H1 (cell line): ENCODE data around the gene TRDMT1. TPM values are rescaled to one million over a fixed set of nuclear protein-coding genes. Genes with fewer than 3 reads are reported as not detected.

ENCODE experiments used
- CTCF ChIA-PET: fragments of 300-600 bp; sonication (Branson Sonifier 250); formaldehyde crosslinking; loops from one replicate; lab custom pipeline; 2021; ENCODE audit not compliant: partially characterized antibody; lab: Charles Lee
- POLR2A ChIA-PET: fragments of 300-600 bp; sonication (Branson Sonifier 250); formaldehyde crosslinking; loops from one replicate; lab custom pipeline; 2021; ENCODE audit warnings: inconsistent platforms; ENCODE audit not compliant: partially characterized antibody; lab: Charles Lee
- DNase-seq, 2 experiments: peaks; one replicate each; pipeline versions ENCODE4 v3.0.0 to v3.0.0-alpha.2; 2010 to 2022; ENCODE audit warnings: low spot score in 2 of 2, low read depth in 1 of 2, mixed read lengths in 1 of 2
- FAIRE-seq: peaks from 2 replicates; lab custom pipeline; 2011; peaks lifted over from hg19 to GRCh38; lab: Jason Lieb, UNC
- H2AFZ ChIP-seq: 2 replicates; pipeline ENCODE4 v1.8.1; 2012; ENCODE audit warnings: low read length, inconsistent platforms
- H2AK5ac ChIP-seq: 2 replicates; pipeline ENCODE4 v1.6.1; 2013; ENCODE audit warnings: low read depth, low read length
- H2BK120ac ChIP-seq: replicated peaks from 2 replicates; pipeline ENCODE3; 2013; ENCODE audit warnings: low read depth, low read length, inconsistent platforms
- H2BK12ac ChIP-seq: 2 replicates; pipeline ENCODE4 v1.6.1; 2013; ENCODE audit warnings: low read depth, low read length
- H2BK15ac ChIP-seq: 2 replicates; pipeline ENCODE4 v1.6.1; 2013; ENCODE audit warnings: low read length
- H2BK20ac ChIP-seq: 2 replicates; pipeline ENCODE4 v1.6.1; 2013; ENCODE audit warnings: low read length
- H2BK5ac ChIP-seq: 2 replicates; pipeline ENCODE4 v1.6.1; 2013; ENCODE audit warnings: low read depth, low read length
- H3K14ac ChIP-seq: 2 replicates; pipeline ENCODE4 v1.6.1; 2013; ENCODE audit warnings: inconsistent platforms; ENCODE audit not compliant: insufficient read length
- H3K18ac ChIP-seq: 2 replicates; pipeline ENCODE4 v1.6.1; 2013; ENCODE audit warnings: low read length; ENCODE audit errors: extremely low read depth
- H3K23ac ChIP-seq: 2 replicates; pipeline ENCODE4 v1.6.1; 2013; ENCODE audit warnings: inconsistent platforms; ENCODE audit not compliant: insufficient read length
- H3K23me2 ChIP-seq: 2 replicates; pipeline ENCODE4 v1.6.1; 2013; ENCODE audit warnings: low read depth, low read length
- H3K27ac ChIP-seq: 2 replicates; pipeline ENCODE4 v1.6.1; 2011; ENCODE audit warnings: low read depth, low read length, inconsistent platforms
- H3K27me3 ChIP-seq, 4 experiments: replicated peaks in 1 of 4; 1 replicate in 1 of 4; 2 replicates in 3 of 4; pipeline versions ENCODE4 v1.6.1 to v1.8.1; 2011 to 2013; ENCODE audit warnings: low read length in 3 of 4, mild to moderate bottlenecking in 3 of 4, inconsistent platforms in 2 of 4, mixed read lengths in 2 of 4, moderate library complexity in 1 of 4; ENCODE audit not compliant: control insufficient read depth in 3 of 4, insufficient read depth in 3 of 4; ENCODE audit errors: extremely low read depth in 1 of 4
- H3K36me3 ChIP-seq, 4 experiments: 2 replicates each; pipeline versions ENCODE4 v1.6.1 to v1.8.1; 2011 to 2013; ENCODE audit warnings: mild to moderate bottlenecking in 4 of 4, low read length in 3 of 4, moderate library complexity in 2 of 4, control low read depth in 1 of 4, inconsistent platforms in 1 of 4; ENCODE audit not compliant: insufficient read depth in 4 of 4, control insufficient read depth in 2 of 4
- H3K4ac ChIP-seq: replicated peaks from 2 replicates; pipeline ENCODE3; 2013; ENCODE audit warnings: low read length, low read depth, mixed read lengths, inconsistent platforms; ENCODE audit not compliant: insufficient read length
- H3K4me1 ChIP-seq, 4 experiments: replicated peaks in 1 of 4; 1 replicate in 1 of 4; 2 replicates in 3 of 4; pipeline versions ENCODE4 v1.6.1 to v1.8.1; 2011 to 2013; ENCODE audit warnings: low read length in 3 of 4, inconsistent platforms in 2 of 4, mixed read lengths in 1 of 4; ENCODE audit not compliant: insufficient read depth in 4 of 4, control insufficient read depth in 3 of 4
- H3K4me2 ChIP-seq, 2 experiments: 2 replicates each; pipeline versions ENCODE4 v1.6.1 to v1.8.1; 2011 to 2013; ENCODE audit warnings: low read depth in 2 of 2, low read length in 2 of 2, control low read depth in 1 of 2, inconsistent platforms in 1 of 2, mild to moderate bottlenecking in 1 of 2; ENCODE audit not compliant: insufficient read depth in 1 of 2
- H3K4me3 ChIP-seq, 4 experiments: fragments of 200-600, 300-600 bp in 1 of 4; sonication (generic), shearing (Covaris generic), sonication (Bioruptor Twin) in 1 of 4; 2 replicates each; pipeline versions ENCODE4 v1.5.1 to v1.8.1; 2011 to 2016; ENCODE audit warnings: low read length in 4 of 4, low read depth in 3 of 4, control low read depth in 2 of 4, inconsistent platforms in 2 of 4, mild to moderate bottlenecking in 2 of 4, mixed read lengths in 1 of 4, moderate library complexity in 1 of 4; ENCODE audit not compliant: insufficient read depth in 2 of 4; ENCODE audit errors: extremely low read depth in 1 of 4
- H3K56ac ChIP-seq: replicated peaks from 2 replicates; pipeline ENCODE3; 2013; ENCODE audit warnings: low read depth, mild to moderate bottlenecking, mixed read lengths, low read length, inconsistent platforms; ENCODE audit not compliant: insufficient read length
- H3K79me1 ChIP-seq: 2 replicates; pipeline ENCODE4 v1.6.1; 2013; ENCODE audit warnings: low read depth, low read length, control low read depth
- H3K79me2 ChIP-seq, 2 experiments: 2 replicates each; pipeline versions ENCODE4 v1.6.1 to v1.8.1; 2012 to 2013; ENCODE audit warnings: low read length in 2 of 2, mild to moderate bottlenecking in 2 of 2, inconsistent platforms in 1 of 2; ENCODE audit not compliant: insufficient read depth in 2 of 2, control insufficient read depth in 1 of 2
- H3K9ac ChIP-seq, 4 experiments: replicated peaks in 1 of 4; 1 replicate in 1 of 4; 2 replicates in 3 of 4; pipeline versions ENCODE4 v1.6.1 to v1.8.1; 2011 to 2013; ENCODE audit warnings: low read depth in 3 of 4, low read length in 3 of 4, control low read depth in 2 of 4, mild to moderate bottlenecking in 2 of 4, moderate library complexity in 2 of 4, inconsistent platforms in 1 of 4; ENCODE audit errors: extremely low read depth in 1 of 4
- H3K9me3 ChIP-seq, 2 experiments: 2 replicates each; pipeline versions ENCODE4 v1.6.1 to v1.8.1; 2012 to 2013; ENCODE audit warnings: mild to moderate bottlenecking in 2 of 2, moderate library complexity in 2 of 2, control low read depth in 1 of 2, inconsistent platforms in 1 of 2, low read depth in 1 of 2, low read length in 1 of 2, mixed read lengths in 1 of 2; ENCODE audit not compliant: insufficient read depth in 2 of 2
- H4K20me1 ChIP-seq, 2 experiments: replicated peaks in 1 of 2; 2 replicates each; pipeline versions ENCODE3 to v1.8.1; 2011 to 2013; ENCODE audit warnings: inconsistent platforms in 2 of 2, low read length in 2 of 2, mild to moderate bottlenecking in 1 of 2; ENCODE audit not compliant: insufficient read depth in 2 of 2, control insufficient read depth in 1 of 2
- H4K5ac ChIP-seq: 2 replicates; pipeline ENCODE4 v1.6.1; 2013; ENCODE audit warnings: low read length, low read depth, mixed read lengths, inconsistent platforms; ENCODE audit not compliant: insufficient read length
- H4K8ac ChIP-seq: 2 replicates; pipeline ENCODE4 v1.8.0; 2013; ENCODE audit warnings: mild to moderate bottlenecking, moderate library complexity, low read length, inconsistent platforms; ENCODE audit not compliant: insufficient read depth; ENCODE audit errors: extremely low read depth
- H4K91ac ChIP-seq: replicated peaks from 2 replicates; pipeline ENCODE3; 2013; ENCODE audit warnings: low read length, mixed read lengths, inconsistent platforms; ENCODE audit not compliant: insufficient read length
- ASH2L ChIP-seq: fragments of 200-600, 300-600 bp; sonication (generic); IDR thresholded peaks from one replicate; pipeline ENCODE4 v1.7.1; 2017; ENCODE audit warnings: low read length
- ATF2 ChIP-seq: IDR thresholded peaks from 2 replicates; pipeline ENCODE4 v1.6.1; 2012; ENCODE audit warnings: low read length, inconsistent platforms
- BACH1 ChIP-seq: IDR thresholded peaks from 2 replicates; pipeline ENCODE4 v1.6.1; 2012; ENCODE audit warnings: low read length, improper control_type of control experiment
- BCL11A ChIP-seq, 2 experiments: IDR thresholded peaks; one replicate each; pipeline ENCODE4 v1.6.1; 2011; ENCODE audit warnings: low read depth in 2 of 2, low read length in 2 of 2, mild to moderate bottlenecking in 2 of 2
- BRCA1 ChIP-seq: IDR thresholded peaks from 2 replicates; pipeline ENCODE4 v1.6.1; 2012; ENCODE audit warnings: low read depth, low read length, improper control_type of control experiment
- CEBPB ChIP-seq: IDR thresholded peaks from 2 replicates; pipeline ENCODE4 v1.6.1; 2012; ENCODE audit warnings: low read depth, low read length
- EP300 ChIP-seq, 2 experiments: IDR thresholded peaks; 1 replicate in 1 of 2; 2 replicates in 1 of 2; pipeline ENCODE4 v1.6.1; 2011 to 2012; ENCODE audit warnings: low read depth in 2 of 2, low read length in 2 of 2, mild to moderate bottlenecking in 2 of 2, borderline replicate concordance in 1 of 2, inconsistent platforms in 1 of 2, moderate library complexity in 1 of 2
- HDAC6 ChIP-seq: IDR thresholded peaks from one replicate; pipeline ENCODE4 v1.7.1; 2012; ENCODE audit warnings: low read depth, mild to moderate bottlenecking, inconsistent platforms, low read length, moderate library complexity
- NANOG ChIP-seq: IDR thresholded peaks from 2 replicates; pipeline ENCODE4 v1.6.1; 2011; ENCODE audit warnings: low read length, low read depth, mild to moderate bottlenecking, inconsistent platforms; ENCODE audit not compliant: insufficient read depth, poor library complexity, severe bottlenecking
- POU5F1 ChIP-seq: IDR thresholded peaks from 2 replicates; pipeline ENCODE4 v1.6.1; 2011; ENCODE audit warnings: low read depth, mild to moderate bottlenecking, low read length, moderate library complexity
- RFX5 ChIP-seq: IDR thresholded peaks from 2 replicates; pipeline ENCODE4 v1.6.1; 2011; ENCODE audit warnings: low read depth, low read length, improper control_type of control experiment, borderline replicate concordance
- SRF ChIP-seq: IDR thresholded peaks from 2 replicates; pipeline ENCODE4 v1.6.1; 2011; ENCODE audit warnings: mild to moderate bottlenecking, low read depth, low read length, moderate library complexity
- TCF12 ChIP-seq: IDR thresholded peaks from 2 replicates; pipeline ENCODE4 v1.6.1; 2011; ENCODE audit warnings: low read depth, mild to moderate bottlenecking, low read length
- ZNF274 ChIP-seq: IDR thresholded peaks from 2 replicates; pipeline ENCODE4 v1.7.0; 2012; ENCODE audit warnings: low read length, borderline replicate concordance; ENCODE audit errors: extremely low read depth
- polyA plus RNA-seq, 7 experiments: library from polyadenylated mRNA; depleted of rRNA in 3 of 7; stranded (reverse) in 5 of 7; unstranded in 2 of 7; fragments of >200 nt in 5 of 7; fragments of 200-250 nt in 2 of 7; gene quantifications; 1 replicate in 5 of 7; 2 replicates in 1 of 7; 4 replicates in 1 of 7; pipeline versions ENCODE4 v1.2.1 to v1.2.3, GENCODE V29; 2011 to 2013; ENCODE audit warnings: missing spikeins in 2 of 7, mixed read lengths in 2 of 7
- total RNA-seq: library from RNA; stranded (reverse); fragmentation: NEBNext Ultra II Directional; extraction: Animal tissue kit (Norgen Biotek cat#: 25700); gene quantifications from 2 replicates; pipeline ENCODE4 v1.2.1, GENCODE V29; 2021

TRDMT1 gene
- total and polyA plus RNA-seq, 2 of the 8 experiments (the other 6 are each of a cell fraction or from before 2014, with no cell fraction given), result 7.4 to 21.4 TPM

- no peak overlapping the region for H4K8ac ChIP-seq
- H2BK5ac ChIP-seq, result no peak overlapping the region
- no peaks in the 10 kb centered on the region for H3K36me3 ChIP-seq
- H2AFZ ChIP-seq, result peak overlapping the region; percentile 24
- no peak overlapping the region for H3K4me2 ChIP-seq
- no peak overlapping the region for H2BK15ac ChIP-seq
- ChIA-PET POLR2A (no interaction called here), CTCF (interaction anchor here (0.6 to 1.7 kb wide), 7 partner anchors 9 to 231 kb away, joined by 3 to 6 read pairs (median 5); partner anchors contain the start of gene VIM)
- TF ChIP-seq TCF12 (no peak), EP300 (IDR thresholded peaks at IDR 0.05; ENCODE audit: borderline replicate concordance in 1 of 2, low read depth in 2 of 2, low read length in 2 of 2) (no peak), ATF2 (no peak), POU5F1 (no peak), BACH1 (no peak), RFX5 (no peak), HDAC6 (no peak), CEBPB (no peak), ZNF274 (no peak), BRCA1 (no peak), NANOG (no peak), BCL11A (IDR thresholded peaks at IDR 0.05; ENCODE audit: low read depth in 2 of 2, low read length in 2 of 2) (no peak), SRF (no peak), ASH2L (no peak)
- no peak overlapping the region for H2BK20ac ChIP-seq
- no peak overlapping the region for H3K14ac ChIP-seq
- peaks cover 0 to 9% (median 7%) of the 10 kb centered on the region in 4 experiments; a peak in 4 of 7 replicates for H3K4me1 ChIP-seq
- no peaks in the 10 kb centered on the region for H3K79me2 ChIP-seq
- H3K79me1 ChIP-seq, result no peaks in the 10 kb centered on the region
- no peaks in the 10 kb centered on the region for H4K20me1 ChIP-seq
- DNase-seq (no peak), FAIRE-seq (no peak)
- H3K9me3 ChIP-seq, result no peaks in the 10 kb centered on the region
- H3K27ac ChIP-seq, result no peak overlapping the region
- H3K9ac ChIP-seq, result no peak overlapping the region
- 0 out of 2 replicates have a peak overlapping the region, but pooled peaks have one; percentile 40 for H2BK12ac ChIP-seq
- no peak overlapping the region for H3K56ac ChIP-seq
- no peak overlapping the region for H2BK120ac ChIP-seq
- H3K27me3 ChIP-seq, result no peaks in the 10 kb centered on the region
- no peak overlapping the region for H4K5ac ChIP-seq
- no peak overlapping the region for H4K91ac ChIP-seq
- no peak overlapping the region for H3K4me3 ChIP-seq
- H3K23me2 ChIP-seq, result no peaks in the 10 kb centered on the region
- H3K4ac ChIP-seq, result no peak overlapping the region
- peak overlapping the region; percentile 55; the same call in 1 of the 2 replicates for H3K18ac ChIP-seq
- H2AK5ac ChIP-seq, result no peak overlapping the region
- H3K23ac ChIP-seq, result no peak overlapping the region
Observed at GRCh38 chr10:17212802-17213221, 11.3 kb upstream of the TRDMT1 start.
